Gastrocnemius medialis (tissue), 4 donors: Measurements from ENCODE around the gene CACNA2D2.

Experiments used
- POLR2A ChIP-seq, 2 donors: fragments of 450-650 bp; IDR thresholded peaks; one replicate each; pipeline ENCODE4 v1.6.1; 2017; ENCODE audit warnings: antibody characterized with exemption in 2 of 2, mild to moderate bottlenecking in 2 of 2, moderate library complexity in 2 of 2
- TF ChIP-seq, protein P1 (sequence below), 5 experiments: fragments of 450-650 bp in 3 of 5; fragments of 200-600 bp in 2 of 5; sonication (generic) in 2 of 5; IDR thresholded peaks in 4 of 5; conservative IDR thresholded peaks in 1 of 5; 1 replicate in 4 of 5; 2 replicates in 1 of 5; pipeline ENCODE4 v1.5.1; 2016 to 2019; ENCODE audit warnings: antibody characterized with exemption in 5 of 5, mild to moderate bottlenecking in 3 of 5, moderate library complexity in 3 of 5

DNA sequence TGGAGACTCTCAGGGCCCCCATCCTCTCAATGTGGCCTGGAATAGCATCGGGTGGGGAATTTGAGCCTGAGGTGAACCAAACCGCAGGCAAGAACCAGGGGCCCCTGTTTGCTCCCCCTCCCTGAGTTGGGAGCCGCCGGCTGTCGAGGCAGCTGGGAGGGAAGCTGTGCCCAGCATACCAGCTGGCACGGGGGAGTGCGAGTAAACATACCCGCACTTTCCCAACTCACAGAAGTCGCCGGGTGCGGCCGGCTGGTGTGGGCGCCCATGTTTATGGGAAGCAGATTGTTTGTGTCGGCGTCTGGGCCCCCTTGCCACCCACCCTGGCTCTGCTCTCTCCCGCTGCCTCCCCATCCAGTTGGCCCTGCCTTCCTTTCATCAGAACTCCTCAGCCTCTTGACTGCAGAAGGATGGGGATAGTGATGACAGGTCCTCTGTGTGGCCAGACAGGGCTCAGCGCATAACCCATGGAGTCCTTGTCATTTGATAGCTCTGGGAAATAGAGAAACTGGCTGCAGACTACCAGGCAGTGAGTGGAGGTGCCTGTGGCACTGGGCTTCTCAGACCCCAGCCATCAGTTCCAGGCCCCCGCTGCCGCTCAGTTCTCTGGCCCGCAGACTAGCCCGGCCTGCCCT, 60.4 kb downstream of the CACNA2D2 start:
- TF ChIP-seq, protein P1, sequence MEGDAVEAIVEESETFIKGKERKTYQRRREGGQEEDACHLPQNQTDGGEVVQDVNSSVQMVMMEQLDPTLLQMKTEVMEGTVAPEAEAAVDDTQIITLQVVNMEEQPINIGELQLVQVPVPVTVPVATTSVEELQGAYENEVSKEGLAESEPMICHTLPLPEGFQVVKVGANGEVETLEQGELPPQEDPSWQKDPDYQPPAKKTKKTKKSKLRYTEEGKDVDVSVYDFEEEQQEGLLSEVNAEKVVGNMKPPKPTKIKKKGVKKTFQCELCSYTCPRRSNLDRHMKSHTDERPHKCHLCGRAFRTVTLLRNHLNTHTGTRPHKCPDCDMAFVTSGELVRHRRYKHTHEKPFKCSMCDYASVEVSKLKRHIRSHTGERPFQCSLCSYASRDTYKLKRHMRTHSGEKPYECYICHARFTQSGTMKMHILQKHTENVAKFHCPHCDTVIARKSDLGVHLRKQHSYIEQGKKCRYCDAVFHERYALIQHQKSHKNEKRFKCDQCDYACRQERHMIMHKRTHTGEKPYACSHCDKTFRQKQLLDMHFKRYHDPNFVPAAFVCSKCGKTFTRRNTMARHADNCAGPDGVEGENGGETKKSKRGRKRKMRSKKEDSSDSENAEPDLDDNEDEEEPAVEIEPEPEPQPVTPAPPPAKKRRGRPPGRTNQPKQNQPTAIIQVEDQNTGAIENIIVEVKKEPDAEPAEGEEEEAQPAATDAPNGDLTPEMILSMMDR (IDR thresholded peaks at IDR 0.05 in 4 of 5, conservative IDR thresholded peaks at IDR 0.05 in 1 of 5), result no peak
- no peak for TF ChIP-seq POLR2A (IDR thresholded peaks at IDR 0.05)
